IgD-negative memory B cell (primary cell): Measurements from ENCODE around the gene SLC1A5. TPM values are rescaled to one million over a fixed set of nuclear protein-coding genes. Genes with fewer than 3 reads are reported as not detected.
"Not testable (repeated sequence)": the region's sequence is repeated elsewhere in the genome, so short reads cannot be mapped to it uniquely, and the experiment has no call there.

Source experiments
- H3K27ac Mint-ChIP-seq, 3 donors: one replicate each; pipeline ENCODE4 v1.8.0; 2020 to 2022; ENCODE audit warnings: mild to moderate bottlenecking in 3 of 3, mixed read lengths in 3 of 3, moderate library complexity in 1 of 3
- H3K27me3 Mint-ChIP-seq: one replicate; pipeline ENCODE4 v1.8.0; 2021; ENCODE audit warnings: mixed read lengths
- H3K36me3 Mint-ChIP-seq: one replicate; pipeline ENCODE4 v1.8.0; 2020; ENCODE audit warnings: mild to moderate bottlenecking, mixed read lengths
- H3K4me1 Mint-ChIP-seq, 3 donors: one replicate each; pipeline ENCODE4 v1.8.0; 2020 to 2022; ENCODE audit warnings: mixed read lengths in 3 of 3, mild to moderate bottlenecking in 1 of 3
- H3K4me3 Mint-ChIP-seq, 4 donors: one replicate each; pipeline ENCODE4 v1.8.0; 2020 to 2022; ENCODE audit warnings: mild to moderate bottlenecking in 4 of 4, mixed read lengths in 4 of 4, moderate library complexity in 3 of 4
- H3K9me3 Mint-ChIP-seq, 3 donors: one replicate each; pipeline ENCODE4 v1.8.0; 2020 to 2021; ENCODE audit warnings: mixed read lengths in 3 of 3, mild to moderate bottlenecking in 1 of 3
- polyA plus RNA-seq: library from polyadenylated mRNA; unstranded; fragments of 300-500 nt; fragmentation: Illumina TruSeq; gene quantifications from one replicate; pipeline ENCODE4 v1.2.3, GENCODE V29; 2021

SLC1A5 gene
- polyA plus RNA-seq, 1 donor from 2014 or later: 38.2 TPM

- peak overlapping the region; percentile 95 to 98 (median 96) for H3K27ac Mint-ChIP-seq
- H3K27me3 Mint-ChIP-seq: no peaks in the 10 kb centered on the region
- H3K36me3 Mint-ChIP-seq: peaks cover 2% of the 10 kb centered on the region
- peak overlapping the region; percentile 93 to 99 (median 96) for H3K4me3 Mint-ChIP-seq
- H3K9me3 Mint-ChIP-seq: peaks cover 0 to 2% (median 0%) of the 10 kb centered on the region in 3 donors
- peaks cover 25 to 34% (median 30%) of the 10 kb centered on the region in 3 donors for H3K4me1 Mint-ChIP-seq
Observed at GRCh38 chr19:46786236-46787039, 2.0 kb downstream of the SLC1A5 start.

GRCh38 chr19:46785980-46786235, 2.5 kb downstream of the SLC1A5 start:
- H3K9me3 Mint-ChIP-seq: peaks cover 0 to 2% (median 0%) of the 10 kb centered on the region in 3 donors
- H3K4me1 Mint-ChIP-seq: peaks cover 25 to 34% (median 30%) of the 10 kb centered on the region in 3 donors
- H3K4me3 Mint-ChIP-seq: peak overlapping the region; percentile 93 to 99 (median 96)
- peak overlapping the region; percentile 95 to 98 (median 96) for H3K27ac Mint-ChIP-seq
- peaks cover 2% of the 10 kb centered on the region for H3K36me3 Mint-ChIP-seq
- no peaks in the 10 kb centered on the region for H3K27me3 Mint-ChIP-seq

DNA sequence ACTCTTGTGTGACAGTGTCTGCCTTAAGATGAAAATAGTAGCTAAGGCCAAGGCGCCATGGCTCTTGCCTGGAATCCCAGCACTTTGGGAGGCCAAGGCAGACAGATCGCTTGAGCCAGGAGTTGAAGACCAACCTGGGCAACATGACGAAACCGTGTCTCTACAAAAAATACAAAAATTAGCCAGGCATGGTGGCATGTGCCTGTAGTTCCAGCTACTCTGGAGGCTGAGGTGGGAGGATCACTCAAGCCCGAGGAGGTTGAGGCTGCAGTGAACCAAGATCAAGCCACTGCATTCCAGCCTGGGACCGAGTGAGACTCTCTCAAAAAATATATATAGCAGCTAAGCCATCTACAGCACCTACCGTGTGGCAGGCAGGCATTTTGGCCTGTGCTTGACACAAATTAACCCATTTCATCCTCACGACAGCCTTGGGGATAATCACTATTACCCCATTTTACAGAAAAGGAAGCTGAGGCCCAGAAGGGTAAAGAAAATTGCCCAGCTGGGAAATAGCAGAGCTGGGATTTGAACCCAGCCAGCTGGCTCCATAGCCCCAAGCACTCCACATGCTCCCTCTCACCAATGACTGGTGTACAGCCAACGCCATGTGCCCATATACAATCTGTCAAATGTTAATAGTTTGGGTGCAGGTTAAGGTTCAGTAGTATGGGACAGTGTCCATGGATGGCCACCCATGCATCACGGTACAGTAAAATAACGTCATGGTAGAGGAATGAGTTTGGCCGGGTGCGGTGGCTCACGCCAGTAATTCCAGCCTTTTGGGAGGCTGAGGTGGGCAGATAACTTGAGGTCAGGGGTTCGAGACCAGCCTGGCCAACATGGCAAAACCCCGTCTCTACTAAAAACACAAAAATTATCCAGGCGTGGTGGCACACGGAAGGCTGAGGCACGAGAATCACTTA, 3.1 kb downstream of the SLC1A5 start:
- peaks cover 0 to 2% (median 0%) of the 10 kb centered on the region in 3 donors for H3K9me3 Mint-ChIP-seq
- peaks cover 25 to 34% (median 30%) of the 10 kb centered on the region in 3 donors for H3K4me1 Mint-ChIP-seq
- H3K36me3 Mint-ChIP-seq: peaks cover 2% of the 10 kb centered on the region
- H3K27me3 Mint-ChIP-seq: no peaks in the 10 kb centered on the region
- H3K4me3 Mint-ChIP-seq: peak overlapping the region; percentile 93 to 99 (median 96)
- peak overlapping the region; percentile 95 to 98 (median 96) for H3K27ac Mint-ChIP-seq

GRCh38 chr19:46784262-46785053, 3.9 kb downstream of the SLC1A5 start:
- peaks cover 25 to 34% (median 30%) of the 10 kb centered on the region in 3 donors for H3K4me1 Mint-ChIP-seq
- peak overlapping the region; percentile 91 to 99 (median 93) for H3K4me3 Mint-ChIP-seq
- no peaks in the 10 kb centered on the region for H3K27me3 Mint-ChIP-seq
- peaks cover 2% of the 10 kb centered on the region for H3K36me3 Mint-ChIP-seq
- H3K9me3 Mint-ChIP-seq: peaks cover 0 to 2% (median 0%) of the 10 kb centered on the region in 3 donors
- H3K27ac Mint-ChIP-seq: peak overlapping the region; percentile 95 to 98 (median 96)

DNA sequence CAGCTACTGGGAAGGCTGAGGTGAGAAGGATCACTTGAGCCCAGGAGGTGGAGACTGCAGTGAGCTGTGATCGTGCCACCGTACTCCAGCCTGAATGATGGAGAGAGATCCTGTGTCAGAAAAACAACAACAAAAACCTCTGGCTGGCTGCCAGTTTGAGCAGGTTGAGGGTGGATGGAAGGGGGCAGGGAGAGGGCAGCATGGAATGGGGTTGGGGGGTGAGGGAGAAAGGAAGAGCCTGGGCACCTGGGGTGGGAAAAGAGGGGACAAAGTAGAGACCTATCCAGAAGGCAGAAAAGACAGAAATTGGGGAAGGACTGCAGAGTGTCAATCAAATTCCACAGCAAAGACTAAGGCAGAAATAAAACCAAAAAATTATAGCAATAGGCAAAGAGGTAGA, 4.7 kb downstream of the SLC1A5 start:
- peaks cover 23 to 33% (median 31%) of the 10 kb centered on the region in 3 donors for H3K4me1 Mint-ChIP-seq
- H3K27me3 Mint-ChIP-seq: no peaks in the 10 kb centered on the region
- peak overlapping the region; percentile 29 to 93 (median 67) for H3K27ac Mint-ChIP-seq
- peak overlapping the region in 2 of 4 donors; percentile 54 to 88 for H3K4me3 Mint-ChIP-seq
- no peaks in the 10 kb centered on the region for H3K9me3 Mint-ChIP-seq
- peaks cover 2% of the 10 kb centered on the region for H3K36me3 Mint-ChIP-seq

- peak overlapping the region; percentile 29 to 73 (median 61) for H3K27ac Mint-ChIP-seq
- H3K27me3 Mint-ChIP-seq: no peaks in the 10 kb centered on the region
- H3K36me3 Mint-ChIP-seq: peaks cover 2% of the 10 kb centered on the region
- peaks cover 23 to 32% (median 29%) of the 10 kb centered on the region in 3 donors for H3K4me1 Mint-ChIP-seq
- no peaks in the 10 kb centered on the region for H3K9me3 Mint-ChIP-seq
- H3K4me3 Mint-ChIP-seq: peak overlapping the region in 3 of 4 donors; percentile 36 to 78 (median 69)
Observed at GRCh38 chr19:46782355-46783019, 5.9 kb downstream of the SLC1A5 start.

- H3K4me1 Mint-ChIP-seq, H3K36me3 Mint-ChIP-seq, H3K9me3 Mint-ChIP-seq, H3K27me3 Mint-ChIP-seq: not testable (repeated sequence)
- peak overlapping the region in 2 of 3 donors; percentile 48 to 50 for H3K27ac Mint-ChIP-seq
- H3K4me3 Mint-ChIP-seq: peak overlapping the region in 1 of 4 donors; percentile 32
Observed at GRCh38 chr19:46777956-46778645, 10.3 kb downstream of the SLC1A5 start.

GRCh38 chr19:46776927-46777911, 11.2 kb downstream of the SLC1A5 start:
- Mint-ChIP-seq H3K36me3 (peaks cover 2% of the 10 kb centered on the region), H3K9me3 (no peaks in the 10 kb centered on the region), H3K4me3 (no peak overlapping the region), H3K4me1 (peaks cover 0 to 8% (median 2%) of the 10 kb centered on the region in 3 donors), H3K27ac (peak overlapping the region in 2 of 3 donors; percentile 32 to 50), H3K27me3 (no peaks in the 10 kb centered on the region)

- H3K4me3 Mint-ChIP-seq: no peak overlapping the region
- no peaks in the 10 kb centered on the region for H3K9me3 Mint-ChIP-seq
Observed at GRCh38 chr19:46775642-46776258, 12.6 kb downstream of the SLC1A5 start.

DNA sequence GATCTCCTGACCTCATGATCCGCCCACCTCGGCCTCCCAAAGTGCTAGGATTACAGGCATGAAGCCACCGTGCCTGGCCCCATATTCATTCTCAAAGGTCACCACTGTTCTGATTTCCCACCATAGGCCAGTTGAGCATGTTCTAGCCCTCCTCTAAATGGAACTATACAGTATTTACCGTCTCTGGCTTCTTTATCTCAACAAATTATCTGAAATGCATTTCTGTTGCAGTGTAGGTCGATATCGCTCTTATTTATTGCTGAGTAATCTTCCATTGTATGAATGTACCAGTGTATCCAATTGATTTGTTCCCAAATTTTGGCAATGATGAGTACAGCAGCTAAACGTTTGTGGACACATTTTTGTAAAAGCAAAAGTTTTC, 15.4 kb downstream of the SLC1A5 start:
- no peak overlapping the region for H3K4me3 Mint-ChIP-seq
- H3K27me3 Mint-ChIP-seq: no peaks in the 10 kb centered on the region
- H3K36me3 Mint-ChIP-seq: no peaks in the 10 kb centered on the region
- peaks cover 0 to 3% (median 2%) of the 10 kb centered on the region in 3 donors for H3K4me1 Mint-ChIP-seq
- no peaks in the 10 kb centered on the region for H3K9me3 Mint-ChIP-seq
- peak overlapping the region in 2 of 3 donors; percentile 57 to 63 for H3K27ac Mint-ChIP-seq

More at GRCh38 chr19:46775642-46776258, 12.6 kb downstream of the SLC1A5 start:
- Mint-ChIP-seq H3K4me1 (peaks cover 0 to 6% (median 3%) of the 10 kb centered on the region in 3 donors), H3K36me3 (no peaks in the 10 kb centered on the region), H3K27me3 (no peaks in the 10 kb centered on the region), H3K27ac (no peak overlapping the region)

DNA sequence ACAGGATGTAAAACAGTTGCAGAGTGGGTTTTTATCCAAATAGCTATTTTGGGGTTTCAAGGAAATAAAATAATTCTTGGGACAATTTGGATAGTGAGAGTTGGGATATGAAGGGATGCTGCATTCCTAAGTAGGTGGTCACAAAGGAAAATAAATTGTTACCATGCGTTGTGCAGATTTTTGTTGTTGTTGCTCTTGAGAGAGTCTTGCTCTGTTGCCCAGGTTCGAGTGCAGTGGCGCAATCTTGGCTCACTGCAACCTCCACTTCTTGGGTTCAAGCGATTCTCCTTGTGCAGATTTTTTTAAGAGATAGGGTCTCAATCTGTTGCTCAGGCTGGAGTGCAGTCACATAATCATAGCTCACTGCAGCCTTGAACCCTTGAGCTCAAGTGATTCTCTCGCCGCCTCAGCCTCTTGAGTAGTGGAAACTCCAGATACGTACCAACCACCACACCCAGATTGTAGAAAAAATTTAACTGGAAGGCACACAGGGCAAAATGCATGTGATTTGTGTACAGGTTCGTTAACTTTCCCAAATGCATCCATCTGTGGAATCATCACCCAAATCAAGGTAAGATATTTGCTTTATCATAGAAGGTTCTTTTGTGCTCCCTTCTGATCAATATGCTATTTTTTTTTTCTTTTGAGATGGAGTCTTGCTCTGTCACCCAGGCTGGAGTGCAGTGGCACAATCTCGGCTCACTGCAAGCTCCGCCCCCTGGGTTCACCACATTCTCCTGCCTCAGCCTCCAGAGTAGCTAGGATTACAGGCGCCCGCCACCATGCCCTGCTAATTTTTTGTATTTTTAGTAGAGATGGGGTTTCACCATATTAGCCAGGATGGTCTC, 16.0 kb downstream of the SLC1A5 start:
- H3K4me1 Mint-ChIP-seq: peaks cover 0 to 3% (median 2%) of the 10 kb centered on the region in 3 donors
- no peak overlapping the region for H3K4me3 Mint-ChIP-seq
- H3K9me3 Mint-ChIP-seq: no peaks in the 10 kb centered on the region
- H3K27me3 Mint-ChIP-seq: no peaks in the 10 kb centered on the region
- H3K36me3 Mint-ChIP-seq: no peaks in the 10 kb centered on the region
- peak overlapping the region in 1 of 3 donors; percentile 63 for H3K27ac Mint-ChIP-seq

GRCh38 chr19:46768746-46769145, 19.6 kb downstream of the SLC1A5 start:
- not testable (repeated sequence) for H3K4me3 Mint-ChIP-seq, H3K9me3 Mint-ChIP-seq, H3K27me3 Mint-ChIP-seq, H3K36me3 Mint-ChIP-seq, H3K27ac Mint-ChIP-seq, H3K4me1 Mint-ChIP-seq
